Stimulated activated CD8-positive, alpha-beta memory T cell treated with anti-CD3 and anti-CD28 coated beads, Interleukin-4, amount 100 ng/mL, for 48 hours (primary cell): ENCODE results near the gene CYP2A6.
A peak's percentile ranks its signal among the peaks of the same experiment; 100 is the strongest.
"Not testable (repeated sequence)": the region's sequence is repeated elsewhere in the genome, so short reads cannot be mapped to it uniquely, and the experiment has no call there.

ENCODE experiments used
- DNase-seq: peaks from one replicate; pipeline ENCODE4 v3.0.0-alpha.2; 2020

Gene CYP2A6

GRCh38 chr19:40842997-40843652, 7.1 kb downstream of the CYP2A6 start:
- not testable (repeated sequence) for DNase-seq

GRCh38 chr19:40842012-40842411, 8.2 kb downstream of the CYP2A6 start:
- DNase-seq, result not testable (repeated sequence)

GRCh38 chr19:40838477-40838876, 11.8 kb downstream of the CYP2A6 start:
- not testable (repeated sequence) for DNase-seq

GRCh38 chr19:40836754-40837429, 13.4 kb downstream of the CYP2A6 start:
- no peak for DNase-seq

DNA sequence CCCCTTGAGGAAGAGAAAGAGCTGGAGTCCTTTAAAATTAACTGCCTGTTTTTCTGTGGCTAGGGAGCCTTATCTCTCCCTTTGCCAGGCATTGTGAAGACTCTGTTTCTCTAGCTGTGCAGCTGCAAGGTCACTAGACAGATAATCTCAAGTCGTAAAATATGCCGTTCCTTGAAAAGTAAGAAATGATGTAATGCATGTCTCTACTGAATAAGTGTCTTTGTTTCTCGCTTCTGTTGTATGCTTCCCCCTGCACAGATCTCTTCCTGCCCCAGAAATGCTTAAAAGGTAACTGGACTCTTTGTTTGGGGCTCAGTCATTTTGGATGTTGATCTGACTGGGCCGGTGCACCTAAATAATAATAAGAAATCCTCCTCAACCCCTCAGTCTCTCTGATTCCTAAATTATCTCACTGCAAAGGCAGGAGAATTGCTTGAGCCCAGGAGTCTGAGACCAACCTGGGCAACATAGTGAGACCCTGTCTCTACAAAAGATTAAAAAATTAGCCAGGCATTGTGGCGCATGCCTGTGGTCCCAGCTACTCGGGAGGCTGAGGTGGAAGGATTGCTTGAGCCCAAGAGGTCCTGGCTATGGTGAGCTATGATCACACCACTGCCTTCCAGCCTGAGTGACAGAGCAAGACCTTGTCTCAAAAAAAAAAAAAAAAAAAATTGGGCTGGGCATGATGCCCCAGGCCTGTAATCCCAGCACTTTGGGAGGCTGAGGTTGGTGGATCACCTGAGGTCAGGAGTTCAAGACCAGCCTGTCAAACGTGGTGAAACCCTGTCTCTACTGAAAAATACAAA, 16.3 kb downstream of the CYP2A6 start:
- not testable (repeated sequence) for DNase-seq

DNA sequence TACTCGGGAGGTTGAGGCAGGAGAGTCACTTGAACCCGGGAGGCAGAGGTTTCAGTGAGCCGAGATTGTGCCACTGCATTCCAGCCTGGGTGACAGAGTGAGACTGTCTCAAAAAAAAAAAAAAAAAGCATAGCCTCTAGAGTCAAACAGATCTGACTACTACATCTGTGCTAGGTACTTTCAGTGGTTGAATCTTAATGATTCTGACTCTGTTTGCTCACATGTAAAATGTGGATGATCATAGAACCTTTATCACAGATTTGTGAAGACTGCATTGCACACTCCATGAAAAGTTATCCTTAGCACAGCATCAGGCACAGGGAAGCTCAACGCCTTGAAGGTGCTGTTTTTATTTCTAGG, 17.8 kb downstream of the CYP2A6 start:
- DNase-seq, result not testable (repeated sequence)

DNA sequence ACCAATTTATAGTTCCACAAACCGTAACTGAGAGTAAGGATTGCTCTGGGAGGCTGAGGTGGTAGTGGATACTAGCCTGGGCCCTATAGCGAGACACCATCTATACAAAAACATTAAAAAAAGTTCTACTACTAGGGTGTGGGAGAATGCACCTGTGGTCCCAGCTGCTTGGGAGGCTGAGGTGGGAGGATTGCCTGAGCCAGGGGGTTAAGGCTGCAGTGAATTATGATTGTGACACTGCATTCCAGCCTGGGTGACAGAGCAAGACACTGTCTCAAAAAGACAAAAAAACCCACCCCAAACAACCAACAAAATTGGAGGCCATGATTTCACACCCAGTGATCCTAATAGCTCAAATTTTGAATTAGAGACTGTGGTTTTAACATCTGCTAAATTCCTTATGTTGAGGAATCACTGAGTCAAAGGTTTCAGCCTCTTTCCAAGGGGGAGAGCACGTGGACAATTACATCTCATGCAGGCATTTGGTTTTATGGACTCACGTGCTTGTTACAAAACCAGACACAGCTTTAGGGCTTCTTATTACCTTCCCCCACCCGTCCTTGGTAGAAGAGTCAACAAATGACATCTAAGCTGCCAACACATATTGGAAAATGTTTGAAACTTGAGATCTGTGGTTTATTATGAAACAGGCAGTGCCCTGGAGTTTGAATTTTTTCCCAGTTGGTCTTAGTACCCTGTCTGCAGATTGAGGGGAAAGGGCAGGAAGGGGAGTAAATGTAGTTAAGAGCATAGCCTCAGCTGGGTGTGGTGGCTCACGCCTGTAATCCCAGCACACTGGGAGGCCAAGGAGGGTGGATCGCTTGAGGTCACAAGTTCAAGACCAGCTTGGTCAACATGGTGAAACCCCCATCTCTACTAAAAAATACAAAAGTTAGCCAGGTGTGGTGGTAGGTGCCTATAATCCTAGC, 18.5 kb downstream of the CYP2A6 start:
- DNase-seq, result no peak

DNA sequence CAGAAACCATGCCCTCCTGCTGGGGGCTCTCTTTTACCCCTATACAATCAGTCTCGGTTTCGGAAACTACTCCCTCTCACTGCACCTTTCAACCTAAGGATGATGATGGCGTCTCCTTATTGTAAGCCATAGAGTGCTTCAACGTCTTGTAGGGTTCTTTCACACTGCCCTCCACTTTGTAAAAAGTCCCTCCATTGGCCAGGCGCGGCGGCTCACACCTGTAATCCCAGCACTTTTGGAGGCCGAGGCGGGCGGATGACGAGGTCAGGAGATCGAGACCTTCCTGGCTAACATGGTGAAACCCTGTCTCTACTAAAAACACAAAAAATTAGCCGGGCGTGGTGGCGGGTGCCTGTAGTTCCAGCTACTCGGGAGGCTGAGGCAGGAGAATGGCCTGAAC, 19.5 kb downstream of the CYP2A6 start:
- DNase-seq, result not testable (repeated sequence)

DNA sequence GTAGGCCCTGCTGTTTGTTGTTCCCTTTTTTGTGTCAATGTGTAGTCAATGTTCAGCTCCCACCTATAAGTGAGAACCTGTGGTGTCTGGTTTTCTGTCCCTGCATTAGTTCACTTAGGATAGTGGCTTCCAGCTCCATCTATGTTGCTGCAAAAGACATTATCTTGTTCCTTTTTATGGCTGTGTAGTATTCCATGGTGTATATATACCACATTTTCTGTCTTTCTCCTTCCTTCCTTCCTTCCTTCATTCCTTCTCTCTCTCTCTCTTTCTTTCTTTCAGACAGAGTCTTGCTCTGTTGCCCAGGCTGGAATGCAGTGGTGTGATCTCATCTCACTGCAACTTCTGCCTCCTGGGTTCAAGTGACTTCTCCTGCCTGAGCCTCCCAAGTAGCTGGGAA, 21.0 kb downstream of the CYP2A6 start:
- DNase-seq, result no peak

GRCh38 chr19:40827386-40828247, 22.6 kb downstream of the CYP2A6 start:
- DNase-seq, result peak; percentile 16

DNA sequence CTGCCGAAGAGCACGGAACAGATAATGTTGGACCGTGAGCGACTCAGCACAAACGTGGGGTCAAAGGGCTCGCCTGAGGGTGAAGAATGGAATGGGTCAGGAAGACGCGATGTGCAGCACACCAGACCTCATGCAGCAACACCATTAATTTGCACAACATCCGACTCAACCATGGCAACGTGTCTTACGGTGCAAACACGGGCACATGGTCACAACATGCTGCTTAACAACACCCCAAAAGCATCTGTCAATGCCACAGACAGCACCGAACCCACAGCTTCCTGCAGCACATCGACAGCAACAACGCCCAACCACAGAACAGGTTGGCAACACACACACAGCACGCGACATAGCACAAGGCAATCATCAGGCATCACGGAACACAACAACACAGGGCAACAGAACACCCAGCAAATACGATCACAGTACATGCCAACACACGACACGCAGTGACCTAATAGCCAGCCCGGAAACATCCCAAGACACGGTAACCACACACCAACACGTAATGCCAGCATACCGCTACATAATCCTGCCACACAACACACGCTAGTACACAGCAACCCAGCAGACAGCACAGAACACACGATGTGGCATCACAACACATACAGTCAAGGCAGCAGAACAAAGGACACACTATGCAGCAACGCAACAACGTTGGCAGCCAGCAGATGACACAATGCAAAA, 23.4 kb downstream of the CYP2A6 start:
- peak; percentile 39 for DNase-seq

GRCh38 chr19:40826312-40826698, 23.9 kb downstream of the CYP2A6 start:
- not testable (repeated sequence) for DNase-seq

DNA sequence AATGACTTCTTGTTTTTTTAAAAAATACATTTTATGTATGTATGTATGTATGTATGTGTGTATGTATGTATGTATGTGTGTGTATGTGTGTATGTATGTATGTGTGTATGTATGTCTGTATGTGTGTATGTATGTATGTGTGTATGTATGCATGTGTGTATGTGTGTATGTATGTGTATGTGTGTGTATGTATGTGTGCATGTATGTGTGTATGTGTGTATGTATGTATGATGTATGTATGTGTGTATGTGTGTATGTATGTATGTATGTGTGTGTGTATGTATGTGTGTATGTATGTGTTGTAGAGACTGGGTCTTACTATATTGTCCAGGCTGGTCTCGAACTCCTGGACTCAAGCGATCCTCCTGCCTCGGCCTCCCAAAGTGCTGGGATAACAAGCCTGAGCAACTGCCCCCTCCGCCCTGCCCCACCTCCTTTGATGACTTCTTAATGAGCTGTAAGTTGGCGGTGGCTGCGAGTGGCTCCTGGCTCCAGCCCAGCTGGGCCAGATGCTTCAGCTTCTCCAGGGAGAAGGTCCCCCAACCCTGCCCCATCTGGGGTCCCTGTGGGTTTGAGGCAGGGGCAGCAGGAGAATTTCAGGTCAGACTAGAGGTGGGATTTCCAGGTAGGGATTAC, 24.7 kb downstream of the CYP2A6 start:
- DNase-seq, result not testable (repeated sequence)

GRCh38 chr19:40824916-40825315, 25.3 kb downstream of the CYP2A6 start:
- peak; percentile 21 for DNase-seq

GRCh38 chr19:40822704-40823553, 27.3 kb downstream of the CYP2A6 start:
- peak; percentile 14 for DNase-seq

DNA sequence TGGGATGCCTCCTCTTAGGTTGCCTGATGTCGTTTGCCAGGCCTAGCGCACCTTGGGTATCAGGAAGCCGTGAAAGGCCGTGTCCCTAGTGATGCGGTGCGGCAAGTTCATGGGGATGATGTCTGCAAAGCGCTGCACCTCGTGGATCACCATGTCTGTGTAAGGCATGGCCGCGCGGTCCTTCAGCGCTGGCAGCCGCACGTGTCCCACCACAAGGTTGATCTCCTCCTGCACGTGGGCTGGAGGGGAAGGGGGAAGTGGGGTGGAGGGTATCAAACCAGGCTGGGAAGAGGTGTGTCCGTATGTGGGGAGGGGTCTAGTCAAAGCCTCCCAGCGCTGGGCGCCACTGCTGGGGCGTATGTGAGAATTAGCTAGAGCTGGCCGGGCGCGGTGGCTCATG, 28.1 kb downstream of the CYP2A6 start:
- DNase-seq, result peak; percentile 19

GRCh38 chr19:40819479-40820234, 30.6 kb downstream of the CYP2A6 start:
- peak; percentile 82 for DNase-seq

GRCh38 chr19:40818480-40819399, 31.5 kb downstream of the CYP2A6 start:
- peak; percentile 82 for DNase-seq
